GM18867 (cell line): ENCODE data around the gene ADCY2.

ENCODE experiments used
- ATAC-seq: cut with Tn5 transposase; IDR thresholded peaks from one replicate; pipeline ENCODE4 v1.9.1; 2021; ENCODE audit warnings: mild to moderate bottlenecking, moderate library complexity; ENCODE audit not compliant: unreplicated experiment

Gene ADCY2

GRCh38 chr5:7395947-7396712 lies at the start of gene ADCY2:
ADCY2 (plus strand) TSS chr5:7396138; CDS start chr5:7396297, 159 bp downstream.
- ATAC-seq = no peak

- no peak for ATAC-seq
Measured at GRCh38 chr5:7347377-7347776, 48.6 kb upstream of the ADCY2 start.

DNA sequence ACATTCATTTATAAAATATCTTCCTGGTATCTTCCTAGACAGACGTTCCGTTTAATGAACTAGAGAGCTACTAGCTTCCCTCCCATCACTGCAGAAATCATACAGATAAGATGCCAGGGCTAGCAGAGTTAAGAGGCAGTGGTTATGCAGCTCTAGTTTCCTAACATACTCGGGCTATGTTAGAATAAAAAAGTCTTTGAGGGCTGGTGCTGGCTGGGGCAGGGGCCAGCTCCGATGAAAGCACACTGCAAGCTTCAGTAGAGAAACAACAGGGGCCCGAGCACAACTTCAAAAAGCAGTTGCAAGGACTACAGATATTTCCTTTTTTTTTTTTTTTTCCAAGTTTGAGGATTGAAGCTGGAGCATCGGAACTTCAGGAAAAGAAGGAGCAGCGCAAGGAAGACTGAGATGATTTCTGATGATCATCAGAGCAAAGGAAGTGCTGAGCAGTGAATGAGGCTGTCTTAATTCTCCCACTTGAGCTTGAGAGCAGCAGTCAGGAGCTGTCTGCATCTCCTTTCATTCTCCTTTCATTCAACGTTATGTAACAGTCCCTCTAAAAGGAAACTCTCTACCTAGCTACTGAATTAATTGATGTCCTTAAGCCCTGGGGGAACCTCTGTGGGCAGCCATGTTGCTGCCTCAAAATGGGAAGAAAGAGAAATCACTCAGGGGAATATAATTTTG lies 47.6 kb upstream of the ADCY2 start:
- ATAC-seq = no peak

DNA sequence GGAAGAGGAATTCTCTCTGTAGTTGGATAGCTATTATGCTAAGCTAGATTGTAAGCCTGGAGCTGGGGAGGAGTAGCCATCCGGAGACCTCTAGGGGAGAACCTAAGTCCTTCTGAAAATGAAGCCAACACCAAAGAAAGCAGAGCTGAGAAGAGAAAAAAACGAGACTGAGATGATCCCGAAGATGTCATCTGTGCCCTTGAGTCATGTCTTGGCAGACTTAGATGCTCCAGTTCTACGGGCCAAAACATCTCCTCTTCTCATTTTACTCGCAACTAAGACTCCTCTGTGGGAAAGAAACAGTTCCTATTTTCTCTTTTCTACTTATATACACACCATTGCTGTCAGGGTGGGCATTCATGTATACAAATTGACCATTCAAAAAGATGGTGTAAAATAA lies 34.3 kb upstream of the ADCY2 start:
- no peak for ATAC-seq

- ATAC-seq = no peak
Measured at GRCh38 chr5:7363067-7363677, 32.8 kb upstream of the ADCY2 start.

DNA sequence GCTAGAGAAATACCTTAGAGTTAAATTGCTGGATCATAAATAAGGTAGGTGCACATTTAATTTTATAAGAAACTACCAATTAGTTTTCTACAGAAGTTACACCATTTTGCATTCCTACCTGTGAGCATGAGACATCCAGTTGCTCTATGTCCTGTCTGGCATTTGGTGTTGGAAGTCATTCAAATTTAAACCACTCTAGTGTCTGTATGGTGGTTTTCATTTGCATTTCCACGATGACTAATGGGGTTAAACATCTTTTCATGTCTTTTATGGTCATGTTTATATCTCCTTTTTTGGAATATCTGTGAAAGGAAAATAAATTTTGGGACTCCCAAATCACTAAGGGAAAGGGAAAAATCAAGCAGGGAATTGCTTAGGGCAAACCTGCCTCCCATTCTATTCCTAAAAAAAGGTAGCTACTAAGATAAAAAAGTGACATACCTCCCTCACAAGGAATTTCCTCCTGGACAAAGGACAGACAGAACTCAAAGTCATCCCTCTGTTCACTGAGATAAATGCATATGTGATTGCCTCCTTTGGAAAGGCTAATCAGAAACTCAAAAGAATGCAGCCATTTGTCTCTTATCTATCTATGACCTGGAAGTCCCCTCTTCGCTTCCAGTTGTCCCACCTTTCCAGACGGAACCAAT lies 31.6 kb upstream of the ADCY2 start:
- ATAC-seq = no peak

DNA sequence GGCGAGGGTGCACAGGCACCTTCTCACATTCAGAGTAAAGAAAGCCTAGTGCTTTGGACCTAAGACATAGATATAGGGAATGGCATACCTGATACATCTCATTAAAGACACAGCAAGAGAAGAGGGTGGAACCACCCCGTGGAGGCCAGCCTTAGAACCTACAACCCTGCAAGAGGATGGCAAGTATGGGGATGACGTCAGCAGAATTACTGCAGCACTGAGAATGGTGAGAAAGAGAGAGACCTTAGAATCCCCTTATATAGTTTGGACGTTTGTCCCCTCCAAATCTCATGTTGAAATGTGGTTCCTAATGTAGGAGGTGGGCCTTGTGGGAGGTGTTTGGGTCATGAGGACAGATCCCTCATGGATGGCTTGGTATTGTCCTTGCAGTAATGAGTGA lies 28.2 kb upstream of the ADCY2 start:
- no peak for ATAC-seq

- no peak for ATAC-seq
Measured at GRCh38 chr5:7372399-7372798, 23.5 kb upstream of the ADCY2 start.

DNA sequence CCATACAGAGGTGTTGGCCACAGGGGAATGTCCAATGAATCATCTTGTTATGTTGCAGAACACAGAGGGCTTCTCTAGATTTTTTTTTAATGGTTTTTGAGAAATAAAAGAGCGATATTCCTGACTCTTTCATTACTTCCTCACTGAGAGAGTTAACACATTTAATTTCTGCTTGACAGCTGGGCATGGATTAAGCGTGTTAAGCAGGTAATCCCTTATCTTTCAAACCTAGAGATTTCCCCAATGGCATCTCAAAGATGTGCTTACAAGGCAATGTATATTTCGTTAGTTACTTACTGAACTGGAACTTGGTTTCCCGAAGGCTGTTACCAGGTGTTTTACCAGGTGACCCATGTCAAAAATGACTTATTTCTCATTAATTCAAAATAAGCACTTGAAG lies 21.8 kb upstream of the ADCY2 start:
- ATAC-seq = no peak

- no peak for ATAC-seq
Measured at GRCh38 chr5:7375457-7375856, 20.5 kb upstream of the ADCY2 start.

DNA sequence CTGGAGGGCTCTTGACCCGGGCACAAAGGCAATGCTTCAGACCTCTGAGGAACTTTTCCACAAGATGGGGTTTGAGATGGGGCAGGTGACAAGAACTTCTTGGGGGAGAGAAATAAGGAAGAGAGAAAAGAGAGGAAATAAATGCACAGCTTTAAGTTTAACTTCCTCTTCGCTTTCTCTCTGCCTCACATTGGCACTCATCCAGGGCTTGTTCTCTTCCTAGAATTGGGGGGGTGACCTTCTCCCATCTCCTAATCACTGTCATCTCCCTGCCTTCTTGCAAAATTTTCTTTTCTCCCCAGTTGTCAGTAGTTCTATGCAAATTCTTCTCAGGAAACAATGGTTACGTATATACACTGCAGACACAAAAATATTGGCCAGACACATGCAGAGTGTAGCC lies 19.1 kb upstream of the ADCY2 start:
- ATAC-seq = no peak

DNA sequence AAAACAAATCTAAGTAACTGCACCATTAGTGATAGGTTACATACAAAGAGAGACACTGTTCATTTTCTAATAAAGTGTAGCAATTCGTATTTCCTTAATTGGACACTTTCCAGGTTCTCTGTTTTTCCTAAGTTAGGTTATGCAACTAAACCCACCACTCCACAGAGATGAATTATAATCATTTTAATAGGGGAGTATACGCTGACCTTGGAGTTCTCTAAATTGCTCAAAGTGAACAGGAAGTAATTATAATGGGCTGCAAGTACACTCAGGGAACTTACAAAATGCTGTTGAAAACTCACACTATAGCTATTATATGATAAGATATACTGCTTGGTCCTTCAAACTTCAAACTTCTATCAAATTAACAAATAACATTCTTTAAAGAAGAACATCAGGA lies 18.2 kb upstream of the ADCY2 start:
- no peak for ATAC-seq

DNA sequence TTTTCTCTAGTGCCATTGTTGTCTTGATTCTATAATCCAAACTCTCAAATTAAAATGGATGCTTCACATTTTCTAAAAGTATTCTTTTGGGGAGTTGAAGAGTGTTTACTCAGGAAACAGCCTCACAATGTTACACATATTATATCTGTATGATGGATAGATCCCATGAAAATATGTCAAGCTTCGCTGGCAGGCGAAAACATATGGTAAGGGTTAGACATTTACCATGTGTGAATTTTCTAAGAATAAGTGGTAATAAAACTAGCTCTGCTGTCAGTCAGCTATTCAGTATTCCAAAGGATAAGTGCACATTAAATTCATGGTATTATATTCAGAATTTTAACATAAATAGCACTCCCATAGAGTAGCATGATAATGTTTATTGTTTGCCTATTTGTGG lies 13.3 kb upstream of the ADCY2 start:
- ATAC-seq = no peak

- no peak for ATAC-seq
Measured at GRCh38 chr5:7385681-7386080, 10.3 kb upstream of the ADCY2 start.

GRCh38 chr5:7388553-7388952 lies 7.4 kb upstream of the ADCY2 start:
- ATAC-seq = no peak

GRCh38 chr5:7391215-7391614 lies 4.7 kb upstream of the ADCY2 start:
- no peak for ATAC-seq

DNA sequence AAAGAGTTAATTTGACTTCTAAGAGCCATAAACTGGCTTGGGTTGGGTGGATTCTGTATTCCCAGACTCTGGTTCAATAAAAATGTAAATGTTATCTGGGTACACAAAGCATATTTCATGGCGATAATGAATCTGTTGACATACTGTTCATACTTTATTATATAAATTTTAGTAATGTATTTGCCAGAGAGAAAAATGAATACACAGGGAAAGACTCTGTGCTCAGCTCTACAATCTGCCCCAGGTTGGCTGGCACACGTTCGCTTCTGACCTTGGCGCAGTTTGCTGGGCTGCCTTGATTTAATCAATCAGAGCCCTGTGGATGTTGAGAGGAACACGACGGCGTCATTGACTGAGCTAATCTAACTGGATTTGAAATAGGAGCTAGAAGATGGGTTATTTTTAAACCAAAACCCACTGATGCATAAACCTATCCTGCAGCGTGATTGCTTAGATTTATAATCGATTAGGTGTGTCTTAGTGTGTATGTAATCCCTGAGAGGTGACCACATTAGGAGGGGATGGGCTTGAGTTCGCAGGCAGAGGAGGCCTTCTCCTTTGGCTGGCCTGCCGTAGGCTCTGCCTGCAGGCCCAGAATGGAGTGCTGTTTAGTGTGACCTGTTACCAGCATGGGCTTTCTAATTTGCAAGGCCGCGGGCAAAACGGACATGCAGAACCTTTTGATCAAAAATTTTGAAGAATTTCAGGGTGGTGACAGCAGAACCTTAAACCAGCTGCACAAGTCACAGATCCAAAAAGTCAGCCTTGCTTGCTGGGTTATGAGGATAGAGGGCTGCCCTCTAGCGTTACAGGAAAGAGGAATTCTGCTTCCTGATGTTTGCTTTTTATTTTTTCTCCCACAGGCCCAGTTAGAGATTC lies 3.9 kb upstream of the ADCY2 start:
- no peak for ATAC-seq

- ATAC-seq = no peak
Measured at GRCh38 chr5:7392693-7393024, 3.3 kb upstream of the ADCY2 start.

DNA sequence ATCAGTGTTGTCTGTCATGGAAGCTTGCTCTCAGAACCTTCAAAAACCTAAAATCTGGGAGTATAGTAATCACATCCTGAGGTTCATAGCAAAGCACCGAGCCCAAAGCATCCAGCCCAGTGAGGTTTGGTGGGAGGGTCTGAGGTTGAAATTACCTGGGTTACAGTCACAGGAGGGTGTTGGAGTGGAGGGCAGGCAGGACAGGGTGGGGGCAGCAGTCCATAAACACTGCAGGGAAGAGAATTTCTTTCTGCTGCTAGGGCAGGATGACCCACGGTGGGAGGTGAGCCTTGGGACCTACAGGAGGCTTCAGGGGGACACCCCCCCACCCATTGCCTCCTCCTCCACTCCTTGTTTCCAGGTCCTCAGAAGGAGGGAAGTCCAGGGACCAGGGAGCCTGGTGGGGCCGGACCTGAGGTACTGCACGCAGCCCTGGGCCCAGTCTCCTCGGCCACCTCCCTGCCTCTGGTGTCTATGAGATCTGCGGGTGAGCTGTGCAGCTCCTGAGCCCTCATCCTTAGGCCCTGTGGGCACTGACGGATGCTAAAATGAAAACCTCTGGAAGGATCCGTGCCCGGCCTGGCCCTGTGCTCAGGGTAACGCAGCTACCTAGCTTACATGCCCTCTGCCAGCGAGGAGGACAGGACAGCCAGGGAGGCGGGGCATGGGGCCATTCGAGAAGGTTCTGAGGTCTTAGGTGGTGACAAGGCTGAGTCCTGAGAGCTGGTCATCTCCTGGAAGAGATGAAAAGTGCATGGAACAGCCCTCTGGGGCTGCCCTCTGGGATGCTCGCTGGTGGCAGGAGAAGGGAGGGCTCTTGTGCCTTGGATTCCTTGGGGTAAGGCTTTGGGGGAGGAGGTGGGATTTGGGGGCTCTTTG lies 1.8 kb upstream of the ADCY2 start:
- no peak for ATAC-seq

DNA sequence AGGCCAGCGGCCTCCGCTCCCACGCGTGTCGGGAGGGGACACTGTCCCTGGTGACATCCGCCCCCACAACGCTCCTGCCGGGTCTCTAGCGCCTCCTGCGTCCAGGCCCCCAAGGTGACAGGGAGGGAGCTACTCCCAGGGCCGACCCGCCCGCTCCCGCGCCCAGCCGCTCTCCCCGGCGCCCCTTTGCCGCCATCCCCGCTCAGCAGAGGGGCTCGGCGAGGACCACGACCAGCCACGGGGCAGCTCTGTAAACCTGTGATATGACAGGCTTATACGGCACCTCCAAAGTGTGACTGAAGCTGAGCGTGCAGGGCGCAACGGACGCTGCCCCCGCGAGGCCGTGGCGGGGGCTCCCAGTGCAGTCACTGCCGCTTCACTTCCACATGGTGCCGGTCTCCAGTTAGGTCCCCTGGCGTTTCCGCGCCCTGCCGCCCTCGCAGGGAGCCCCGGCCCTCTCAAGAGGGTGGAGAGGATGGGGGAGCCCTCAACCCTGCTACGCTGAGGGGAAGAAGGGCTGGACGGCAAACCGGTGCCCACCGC lies 978 bp upstream of the ADCY2 start:
- no peak for ATAC-seq
